Activated CD4-positive, alpha-beta T cell treated with anti-CD3 and anti-CD28 coated beads for 36 hours (primary cell): ENCODE data around the gene TSPEAR. TPM values are rescaled to one million over a fixed set of nuclear protein-coding genes. Genes with fewer than 3 reads are reported as not detected.

Source experiments
- ATAC-seq: fragments of 200-7000 bp; cut with Tn5 transposase; one replicate; pipeline ENCODE4 v1.10.0; 2021; ENCODE audit warnings: mild to moderate bottlenecking, moderate library complexity
- CTCF ChIA-PET: fragments of 350-600 bp; sonication (Branson Sonifier 250); formaldehyde crosslinking; loops from one replicate; lab custom pipeline; 2021; ENCODE audit warnings: antibody characterized with exemption; lab: Charles Lee
- POLR2A ChIA-PET: fragments of 350-600 bp; sonication (Branson Sonifier 250); formaldehyde crosslinking; loops from one replicate; lab custom pipeline; 2021; ENCODE audit warnings: antibody characterized with exemption, inconsistent platforms; lab: Charles Lee
- DNase-seq: peaks from one replicate; pipeline ENCODE4 v3.0.0-alpha.2; 2020
- H3K27ac Mint-ChIP-seq: one replicate; pipeline ENCODE4 v1.8.0; 2021; ENCODE audit warnings: mixed read lengths
- H3K27me3 Mint-ChIP-seq: one replicate; pipeline ENCODE4 v1.8.0; 2021; ENCODE audit warnings: mixed read lengths
- H3K36me3 Mint-ChIP-seq: one replicate; pipeline ENCODE4 v1.8.0; 2021; ENCODE audit warnings: low read depth, mixed read lengths
- H3K4me1 Mint-ChIP-seq: one replicate; pipeline ENCODE4 v1.8.0; 2021; ENCODE audit warnings: mixed read lengths
- H3K4me3 Mint-ChIP-seq: one replicate; pipeline ENCODE4 v1.8.0; 2021; ENCODE audit warnings: mild to moderate bottlenecking, moderate library complexity, mixed read lengths
- H3K9me3 Mint-ChIP-seq: one replicate; pipeline ENCODE4 v1.8.0; 2021; ENCODE audit warnings: low read depth, mixed read lengths
- intact Hi-C, 2 experiments: fragments of 100-400 bp; cut with DNase I in 1 of 2; cut with micrococcal nuclease in 1 of 2; formaldehyde crosslinking; loops; one replicate each; pipeline versions ENCODE4 v1.14.2 to v1.15.1; 2022 to 2024; cut with DNase I, micrococcal nuclease
- total RNA-seq, 2 experiments: library from RNA; stranded (reverse); gene quantifications; one replicate each; pipeline ENCODE4 v1.2.3, GENCODE V29; 2021

Gene TSPEAR
- total RNA-seq, 2 experiments from 2014 or later, result not detected

DNA sequence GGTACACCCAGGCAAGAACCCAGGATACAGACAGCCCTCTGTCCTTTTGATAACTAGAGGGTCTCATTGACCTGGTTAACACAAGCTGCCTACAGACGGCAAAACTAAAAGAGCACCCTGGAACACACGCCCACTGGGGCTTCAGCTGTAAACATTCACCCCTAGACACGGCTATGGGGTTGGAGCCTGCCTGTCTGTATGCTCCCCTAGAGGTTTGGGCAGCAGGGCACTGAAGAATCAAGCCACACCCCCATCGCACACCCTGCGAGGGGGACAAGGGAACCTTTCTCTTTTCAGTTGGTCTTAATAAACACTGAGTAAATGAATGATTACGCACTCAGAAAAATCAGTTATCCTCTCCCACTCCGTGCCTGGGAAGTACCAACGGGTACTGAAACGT is 220.6 kb downstream of the TSPEAR start:
- Mint-ChIP-seq H3K27ac (no peak overlapping the region), H3K27me3 (peaks cover 6% of the 10 kb centered on the region), H3K9me3 (peaks cover 14% of the 10 kb centered on the region), H3K36me3 (no peaks in the 10 kb centered on the region), H3K4me3 (no peak overlapping the region), H3K4me1 (peaks cover 5% of the 10 kb centered on the region)
- ATAC-seq (no peak), DNase-seq (no peak)
- intact Hi-C loops, result loop anchor here in 1 of 2 experiments (10.0 kb wide), 1 partner anchor 66 kb away; no protein-coding TSS in a partner anchor
- POLR2A ChIA-PET, result no interaction called here
- CTCF ChIA-PET, result interaction anchor here (0.6 to 2.2 kb wide), 2 partner anchors 11 to 21 kb away, joined by 3 to 7 read pairs; no protein-coding TSS in a partner anchor

DNA sequence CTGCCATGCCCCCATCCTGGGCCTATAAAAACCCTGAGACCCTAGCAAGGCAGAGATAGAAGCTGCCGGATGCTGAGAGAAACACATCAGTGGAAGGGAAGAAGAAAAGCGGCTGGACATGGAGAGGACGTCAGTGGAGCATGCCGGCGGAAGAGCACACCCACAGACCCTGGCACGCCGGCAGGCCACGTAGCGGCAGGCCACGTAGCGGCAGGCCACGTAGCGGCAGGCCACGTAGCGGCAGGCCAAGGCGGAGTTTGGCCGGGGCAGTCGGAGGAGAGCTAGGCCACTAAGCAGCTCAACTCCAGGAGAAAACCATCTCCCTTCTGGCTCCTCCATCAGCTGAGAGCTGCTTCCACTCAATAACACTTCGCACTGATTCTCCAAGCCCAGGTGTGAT is 221.0 kb downstream of the TSPEAR start:
- intact Hi-C loops, result loop anchor here in 1 of 2 experiments (10.0 kb wide), 1 partner anchor 66 kb away; no protein-coding TSS in a partner anchor

DNA sequence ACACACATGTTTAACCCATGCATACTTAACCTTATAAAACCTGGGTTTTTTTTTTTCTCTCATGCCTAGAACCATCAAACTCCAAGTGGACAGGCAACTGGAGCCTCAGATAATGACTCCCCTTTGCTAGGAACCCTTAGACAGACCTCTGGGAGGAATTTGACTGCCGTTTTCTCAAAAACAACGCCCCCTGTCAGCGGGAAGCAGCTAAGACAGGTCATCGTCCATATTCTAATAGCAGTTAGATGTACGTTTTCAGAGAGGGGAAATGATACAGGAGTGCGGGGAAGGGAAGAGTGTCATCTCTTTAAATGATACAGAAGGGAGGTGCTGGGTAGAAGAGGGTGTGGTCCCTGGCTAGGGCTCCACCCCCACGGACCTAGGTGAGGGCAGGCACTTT is 221.4 kb downstream of the TSPEAR start:
- Mint-ChIP-seq H3K27me3 (peaks cover 6% of the 10 kb centered on the region), H3K27ac (no peak overlapping the region), H3K9me3 (peaks cover 14% of the 10 kb centered on the region), H3K4me1 (peaks cover 5% of the 10 kb centered on the region), H3K36me3 (no peaks in the 10 kb centered on the region), H3K4me3 (no peak overlapping the region)
- CTCF ChIA-PET, result interaction anchor here (0.6 to 2.2 kb wide), 4 partner anchors 10 to 409 kb away, joined by 3 to 7 read pairs (median 3); no protein-coding TSS in a partner anchor
- DNase-seq (no peak), ATAC-seq (no peak)
- intact Hi-C loops, result loop anchor here (5.0 to 10.0 kb wide), 3 partner anchors 65 to 478 kb away; partner anchors contain the start of genes PFKL (in 1 of the 2) and TRAPPC10 (in 1 of the 2)
- POLR2A ChIA-PET, result no interaction called here

More for the DNA sequence above, 221.0 kb downstream of the TSPEAR start:
- Mint-ChIP-seq H3K4me3 (no peak overlapping the region), H3K36me3 (no peaks in the 10 kb centered on the region), H3K4me1 (peaks cover 5% of the 10 kb centered on the region), H3K9me3 (peaks cover 14% of the 10 kb centered on the region), H3K27ac (no peak overlapping the region), H3K27me3 (peaks cover 6% of the 10 kb centered on the region)
- DNase-seq (no peak), ATAC-seq (no peak)
- ChIA-PET CTCF (interaction anchor here (0.7 to 2.2 kb wide), 2 partner anchors 10 to 152 kb away, joined by 3 to 7 read pairs; no protein-coding TSS in a partner anchor), POLR2A (no interaction called here)

DNA sequence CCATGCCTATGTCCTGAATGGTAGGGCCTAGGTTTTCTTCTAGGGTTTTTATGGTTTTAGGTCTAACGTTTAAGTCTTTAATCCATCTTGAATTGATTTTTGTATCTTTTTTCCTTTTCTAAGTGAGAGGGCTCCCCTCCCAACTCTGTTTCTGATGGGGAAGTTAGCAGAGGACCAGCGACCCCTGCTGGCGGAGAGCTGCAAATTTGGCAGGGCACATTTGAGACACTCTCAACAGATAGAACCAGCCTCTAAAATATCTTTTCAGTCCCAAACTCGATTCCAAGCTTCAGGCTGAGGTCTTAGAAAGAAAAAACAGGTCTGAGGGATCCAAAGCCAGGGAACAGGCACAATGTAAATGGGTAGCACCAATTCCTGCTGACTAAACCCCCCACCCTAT is 223.5 kb downstream of the TSPEAR start:
- no peak overlapping the region for H3K27ac Mint-ChIP-seq
- ATAC-seq, result peak; percentile 44
- H3K4me3 Mint-ChIP-seq, result no peak overlapping the region
- POLR2A ChIA-PET, result no interaction called here
- intact Hi-C loops, result loop anchor here in 1 of 2 experiments (5.0 kb wide), 2 partner anchors 186 to 476 kb away; partner anchors contain the start of genes PFKL and TRAPPC10
- no peaks in the 10 kb centered on the region for H3K36me3 Mint-ChIP-seq
- peaks cover 5% of the 10 kb centered on the region for H3K4me1 Mint-ChIP-seq
- DNase-seq, result peak; percentile 83
- CTCF ChIA-PET, result interaction anchor here (0.7 to 1.0 kb wide), 4 partner anchors 8 to 1281 kb away, joined by 3 to 4 read pairs (median 3); no protein-coding TSS in a partner anchor
- peaks cover 9% of the 10 kb centered on the region for H3K9me3 Mint-ChIP-seq
- peaks cover 2% of the 10 kb centered on the region for H3K27me3 Mint-ChIP-seq

DNA sequence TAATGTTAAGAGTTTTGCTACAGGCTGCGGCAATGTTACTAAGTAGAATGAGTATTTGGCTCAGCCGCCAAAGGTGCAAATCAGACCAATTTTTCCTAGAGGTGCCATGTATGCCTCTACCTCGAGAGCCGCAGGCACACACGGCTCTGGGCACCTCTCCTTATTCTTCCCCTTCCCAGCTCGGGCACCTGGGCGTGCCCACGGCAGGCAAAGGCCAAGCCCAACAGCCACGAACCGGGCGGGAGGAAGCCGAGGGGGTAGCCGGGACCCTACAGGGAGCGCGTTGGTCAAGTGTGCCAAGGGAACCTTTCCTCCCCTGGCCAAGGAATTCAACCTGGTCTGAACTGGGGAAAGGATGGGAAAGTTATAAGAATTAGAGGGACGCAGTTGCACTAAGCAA is 225.1 kb downstream of the TSPEAR start:
- no peak for DNase-seq
- Mint-ChIP-seq H3K27ac (no peak overlapping the region), H3K9me3 (no peaks in the 10 kb centered on the region), H3K4me1 (peaks cover 5% of the 10 kb centered on the region), H3K27me3 (no peaks in the 10 kb centered on the region), H3K36me3 (no peaks in the 10 kb centered on the region), H3K4me3 (peak overlapping the region; percentile 62)
- no peak for ATAC-seq
- ChIA-PET POLR2A (interaction anchor here (0.6 kb wide), 1 partner anchor 502 kb away, joined by 3 read pairs; no protein-coding TSS in a partner anchor), CTCF (no interaction called here)
- intact Hi-C loops, result loop anchor here in 1 of 2 experiments (5.0 kb wide), 2 partner anchors 184 to 474 kb away; partner anchors contain the start of genes PFKL and TRAPPC10

DNA sequence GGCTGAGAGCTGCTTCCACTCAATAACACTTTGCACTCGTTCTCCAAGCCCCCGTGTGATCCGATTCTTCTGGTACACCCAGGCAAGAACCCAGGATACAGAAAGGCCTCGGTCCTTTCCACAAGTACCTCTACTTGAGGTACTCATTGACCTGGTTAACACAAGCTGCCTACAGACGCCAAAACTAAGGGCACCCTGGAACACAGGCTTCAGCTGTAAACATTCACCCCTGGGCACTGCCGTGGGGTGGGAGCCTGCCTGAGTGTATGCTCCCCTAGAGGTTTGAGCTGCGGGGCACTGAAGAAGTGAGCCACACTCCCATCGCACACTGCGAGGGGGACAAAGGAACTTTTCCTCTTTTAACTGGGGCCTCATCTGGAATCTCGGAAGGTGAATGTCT is 225.6 kb downstream of the TSPEAR start:
- ATAC-seq (no peak), DNase-seq (no peak)
- peak overlapping the region; percentile 62 for H3K4me3 Mint-ChIP-seq
- intact Hi-C loops, result loop anchor here in 1 of 2 experiments (5.0 kb wide), 2 partner anchors 183 to 473 kb away; partner anchors contain the start of genes PFKL and TRAPPC10
- peaks cover 5% of the 10 kb centered on the region for H3K4me1 Mint-ChIP-seq
- no peaks in the 10 kb centered on the region for H3K27me3 Mint-ChIP-seq
- H3K9me3 Mint-ChIP-seq, result no peaks in the 10 kb centered on the region
- POLR2A ChIA-PET, result interaction anchor here (0.6 kb wide), 1 partner anchor 502 kb away, joined by 3 read pairs; no protein-coding TSS in a partner anchor
- no peak overlapping the region for H3K27ac Mint-ChIP-seq
- H3K36me3 Mint-ChIP-seq, result no peaks in the 10 kb centered on the region
- CTCF ChIA-PET, result no interaction called here

DNA sequence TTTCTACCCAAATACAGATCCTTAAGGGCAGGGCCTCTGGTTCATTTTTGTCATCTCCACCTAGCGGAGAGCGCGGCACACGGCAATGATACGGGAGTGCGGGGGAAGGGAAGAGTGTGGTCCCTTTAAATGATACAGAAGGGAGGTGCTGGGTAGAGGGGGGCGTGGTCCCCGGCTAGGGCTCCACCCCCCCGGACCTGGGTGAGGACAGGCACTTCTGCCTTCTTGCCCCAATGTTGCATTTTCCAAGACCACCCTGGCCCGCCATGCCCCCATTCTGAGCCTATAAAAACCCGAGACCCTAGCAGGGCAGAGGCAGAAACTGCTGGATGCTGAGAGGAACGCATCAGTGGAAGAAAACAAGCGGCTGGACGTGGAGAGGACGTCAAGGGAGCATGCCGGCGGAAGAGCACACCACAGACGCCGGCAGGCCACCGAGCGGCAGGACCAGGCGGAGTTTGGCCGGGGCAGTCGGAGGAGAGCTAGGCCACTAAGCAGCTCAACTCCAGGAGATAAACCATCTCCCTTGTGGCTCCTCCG is 226.0 kb downstream of the TSPEAR start:
- Mint-ChIP-seq H3K4me1 (peaks cover 5% of the 10 kb centered on the region), H3K27ac (no peak overlapping the region), H3K9me3 (no peaks in the 10 kb centered on the region), H3K36me3 (no peaks in the 10 kb centered on the region), H3K27me3 (no peaks in the 10 kb centered on the region), H3K4me3 (peak overlapping the region; percentile 62)
- ATAC-seq, result peak; percentile 78
- POLR2A ChIA-PET, result interaction anchor here (0.6 kb wide), 1 partner anchor 501 kb away, joined by 3 read pairs; no protein-coding TSS in a partner anchor
- CTCF ChIA-PET, result no interaction called here
- intact Hi-C loops, result loop anchor here in 1 of 2 experiments (5.0 kb wide), 2 partner anchors 183 to 473 kb away; partner anchors contain the start of genes PFKL and TRAPPC10
- peak; percentile 51 for DNase-seq

DNA sequence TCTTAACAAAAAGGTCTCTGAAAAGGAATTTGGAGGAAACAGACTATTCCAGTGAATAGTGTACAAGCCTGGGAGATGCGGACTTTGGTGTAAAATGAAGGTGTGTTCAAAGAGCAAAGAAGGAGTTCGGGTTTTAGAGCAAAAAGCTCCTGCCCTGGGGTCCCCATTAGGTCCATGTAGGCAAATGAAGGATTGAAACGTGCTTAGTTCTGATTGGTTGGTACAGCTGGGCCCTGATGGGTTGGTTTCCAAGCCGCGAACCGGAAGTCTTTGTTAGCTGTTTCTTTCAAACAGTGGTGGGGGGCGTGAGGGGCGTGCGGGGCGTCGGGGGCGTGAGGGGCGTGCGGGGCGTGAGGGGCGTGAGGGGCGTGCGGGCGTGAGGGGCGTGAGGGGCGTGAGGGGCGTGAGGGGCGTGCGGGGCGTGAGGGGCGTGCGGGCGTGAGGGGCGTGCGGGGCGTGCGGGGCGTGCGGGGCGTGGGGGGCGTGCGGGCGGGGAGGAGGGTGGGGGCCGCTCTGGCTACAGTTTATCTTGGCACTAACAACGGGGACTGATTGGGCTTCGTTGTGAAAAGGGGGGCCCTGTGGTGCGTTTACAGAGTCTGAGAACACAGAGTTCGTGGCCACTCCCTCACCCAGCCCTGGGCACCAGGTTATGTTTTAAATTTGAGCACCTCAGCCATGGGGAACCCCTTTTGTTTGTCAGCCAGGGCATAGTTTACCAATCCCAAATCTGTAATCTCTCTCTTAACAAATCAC is 226.7 kb downstream of the TSPEAR start:
- intact Hi-C loops, result loop anchor here in 1 of 2 experiments (5.0 kb wide), 2 partner anchors 182 to 472 kb away; partner anchors contain the start of genes PFKL and TRAPPC10
- ChIA-PET POLR2A (no interaction called here), CTCF (interaction anchor here (0.8 to 1.0 kb wide), 2 partner anchors 11 to 186 kb away, joined by 3 read pairs; no protein-coding TSS in a partner anchor)
- Mint-ChIP-seq H3K4me3 (no peak overlapping the region), H3K36me3 (no peaks in the 10 kb centered on the region), H3K27ac (no peak overlapping the region), H3K27me3 (no peaks in the 10 kb centered on the region), H3K4me1 (peaks cover 5% of the 10 kb centered on the region), H3K9me3 (no peaks in the 10 kb centered on the region)
- ATAC-seq (no peak), DNase-seq (no peak)

DNA sequence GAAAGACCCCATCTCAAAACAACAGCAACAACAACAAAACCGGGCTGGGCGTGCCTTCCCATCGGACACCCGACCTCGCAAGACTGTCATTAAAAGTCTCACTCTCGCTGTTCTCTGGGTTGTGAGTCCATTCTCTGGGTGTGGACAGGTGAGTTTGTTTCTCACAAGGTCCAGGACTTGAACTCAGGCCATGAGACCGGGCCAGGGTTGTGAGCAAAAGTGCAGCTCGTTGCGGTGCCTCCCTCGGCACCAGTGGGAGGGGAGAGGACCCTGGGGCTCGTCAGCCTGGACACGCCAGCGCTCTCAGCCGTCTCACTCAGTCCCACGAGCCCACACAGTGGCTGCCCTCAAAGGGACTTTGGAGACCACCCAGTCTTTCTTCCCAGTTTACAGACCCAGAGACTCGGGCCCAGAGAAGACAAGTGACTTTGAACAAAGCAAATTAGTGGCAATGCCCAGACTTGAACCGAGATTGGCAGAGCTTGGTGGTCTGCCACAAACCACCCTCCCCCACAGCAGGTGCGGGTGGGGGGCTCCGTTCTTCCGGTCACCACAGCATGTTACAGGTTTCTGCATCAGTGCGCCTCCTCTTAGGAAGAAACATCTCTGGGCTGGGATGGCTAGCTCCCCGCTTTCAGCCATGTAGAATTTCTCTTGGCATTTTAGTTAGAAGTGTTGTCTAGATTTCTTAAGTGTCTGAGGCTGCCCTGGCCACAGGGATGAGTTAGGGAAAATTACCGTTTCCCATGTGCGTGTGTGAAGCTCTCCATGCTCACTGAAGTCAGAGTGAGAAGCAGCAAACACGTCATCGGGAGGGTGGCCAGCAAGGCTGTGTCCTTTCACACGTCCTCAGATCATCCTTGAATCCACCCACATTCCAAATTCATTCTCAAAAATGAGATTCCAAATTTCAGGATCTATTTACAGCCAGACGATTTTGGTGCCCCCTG is 227.8 kb downstream of the TSPEAR start:
- no peak for DNase-seq
- peaks cover 8% of the 10 kb centered on the region for H3K4me1 Mint-ChIP-seq
- intact Hi-C loops, result no loop called here
- ATAC-seq, result no peak
- ChIA-PET CTCF (interaction anchor here (0.8 to 1.0 kb wide), 2 partner anchors 12 to 185 kb away, joined by 3 read pairs; no protein-coding TSS in a partner anchor), POLR2A (interaction anchor here (0.6 kb wide), 1 partner anchor 225 kb away, joined by 4 read pairs; no protein-coding TSS in a partner anchor)
- H3K27me3 Mint-ChIP-seq, result no peaks in the 10 kb centered on the region
- no peaks in the 10 kb centered on the region for H3K36me3 Mint-ChIP-seq
- no peak overlapping the region for H3K27ac Mint-ChIP-seq
- no peaks in the 10 kb centered on the region for H3K9me3 Mint-ChIP-seq
- H3K4me3 Mint-ChIP-seq, result no peak overlapping the region

DNA sequence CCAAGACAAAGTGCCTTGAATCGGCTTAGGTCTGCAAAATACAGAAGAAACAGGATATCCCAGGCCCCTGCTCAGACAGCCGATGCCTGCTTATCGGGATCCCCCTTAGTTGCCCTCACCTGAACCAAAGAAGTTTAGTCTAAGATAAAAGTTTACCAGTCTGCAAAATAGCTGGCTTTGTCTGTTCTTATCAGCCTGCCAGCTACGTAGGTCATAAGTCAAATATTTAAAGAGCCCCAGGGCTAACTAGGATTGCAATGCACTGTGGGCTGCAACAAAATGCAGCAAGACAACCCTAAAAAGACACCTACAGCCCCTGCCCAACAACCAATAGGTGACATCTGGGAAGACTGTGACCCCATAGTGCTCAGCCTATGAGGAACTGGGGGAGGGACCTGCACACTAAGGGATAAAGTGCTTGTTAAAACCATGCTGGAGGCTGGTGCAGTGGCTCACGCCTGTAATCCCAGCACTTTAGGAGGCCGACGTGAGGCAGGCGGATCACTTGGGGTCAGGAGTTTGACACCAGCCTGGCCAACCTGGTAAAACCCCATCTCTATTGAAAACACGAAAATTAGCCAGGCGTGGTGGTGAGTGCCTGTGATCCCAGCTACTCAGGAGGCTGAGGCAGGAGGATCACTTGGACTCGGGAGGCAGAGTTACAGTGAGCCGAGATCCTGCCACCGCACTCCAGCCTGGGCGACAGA is 228.6 kb downstream of the TSPEAR start:
- Mint-ChIP-seq H3K27ac (no peak overlapping the region), H3K36me3 (no peaks in the 10 kb centered on the region), H3K4me1 (peaks cover 8% of the 10 kb centered on the region), H3K9me3 (no peaks in the 10 kb centered on the region), H3K27me3 (no peaks in the 10 kb centered on the region), H3K4me3 (no peak overlapping the region)
- DNase-seq (no peak), ATAC-seq (no peak)
- ChIA-PET CTCF (interaction anchor here (1.0 to 1.1 kb wide), 2 partner anchors 75 to 127 kb away, joined by 3 read pairs; no protein-coding TSS in a partner anchor), POLR2A (no interaction called here)
- intact Hi-C loops, result no loop called here
